Vagina (tissue), 2 donors: ENCODE data around the gene CYSRT1. TPM values are rescaled to one million over a fixed set of nuclear protein-coding genes. Genes with fewer than 3 reads are reported as not detected.

Experiments used
- DNase-seq, 2 donors: peaks; one replicate each; pipeline ENCODE4 v3.0.0-alpha.2; 2017; ENCODE audit errors: extremely low spot score in 2 of 2
- H3K27ac ChIP-seq: fragments of 200-600 bp; sonication (generic); one replicate; pipeline ENCODE4 v1.5.1; 2019
- H3K27me3 ChIP-seq: fragments of 200-600 bp; sonication (generic); one replicate; pipeline ENCODE4 v1.5.1; 2019
- H3K36me3 ChIP-seq, 2 donors: fragments of 200-600 bp; sonication (generic); one replicate each; pipeline ENCODE4 v1.5.1; 2017 to 2019
- H3K4me1 ChIP-seq: fragments of 200-600 bp; sonication (generic); one replicate; pipeline ENCODE4 v1.5.1; 2019
- H3K4me3 ChIP-seq, 2 donors: fragments of 200-600 bp; sonication (generic); 1 replicate in 1 of 2; 2 replicates in 1 of 2; pipeline ENCODE4 v1.5.1; 2016 to 2019
- H3K9me3 ChIP-seq: fragments of 200-600 bp; sonication (generic); one replicate; pipeline ENCODE4 v1.5.1; 2019
- POLR2A ChIP-seq, 2 donors: fragments of 450-650 bp; IDR thresholded peaks; one replicate each; pipeline ENCODE4 v1.6.1; 2017; ENCODE audit warnings: antibody characterized with exemption in 2 of 2, mild to moderate bottlenecking in 2 of 2, moderate library complexity in 2 of 2
- POLR2AphosphoS5 ChIP-seq, 2 donors: sonication (generic); formaldehyde crosslinking; IDR thresholded peaks; one replicate each; pipeline ENCODE4 v1.9.0; 2017; ENCODE audit warnings: antibody characterized with exemption in 2 of 2, mild to moderate bottlenecking in 2 of 2, low read depth in 1 of 2; ENCODE audit not compliant: insufficient read depth in 1 of 2
- intact Hi-C: fragments of 100-400 bp; cut with DNase I; formaldehyde crosslinking; loops from one replicate; pipeline ENCODE4 v1.15.1; 2023
- total RNA-seq: library from RNA; depleted of rRNA; stranded (reverse); fragments of >200 nt; gene quantifications from one replicate; pipeline ENCODE4 v1.2.3, GENCODE V29; 2016
- TF ChIP-seq, protein P1 (sequence below), 3 experiments: fragments of 450-650 bp in 2 of 3; fragments of 200-600 bp in 1 of 3; sonication (generic) in 1 of 3; IDR thresholded peaks; one replicate each; pipeline ENCODE4 v1.5.1; 2017 to 2019; ENCODE audit warnings: antibody characterized with exemption in 3 of 3, mild to moderate bottlenecking in 2 of 3, moderate library complexity in 2 of 3

CYSRT1 gene
- total RNA-seq, 1 donor from 2014 or later = 24.3 TPM

DNA sequence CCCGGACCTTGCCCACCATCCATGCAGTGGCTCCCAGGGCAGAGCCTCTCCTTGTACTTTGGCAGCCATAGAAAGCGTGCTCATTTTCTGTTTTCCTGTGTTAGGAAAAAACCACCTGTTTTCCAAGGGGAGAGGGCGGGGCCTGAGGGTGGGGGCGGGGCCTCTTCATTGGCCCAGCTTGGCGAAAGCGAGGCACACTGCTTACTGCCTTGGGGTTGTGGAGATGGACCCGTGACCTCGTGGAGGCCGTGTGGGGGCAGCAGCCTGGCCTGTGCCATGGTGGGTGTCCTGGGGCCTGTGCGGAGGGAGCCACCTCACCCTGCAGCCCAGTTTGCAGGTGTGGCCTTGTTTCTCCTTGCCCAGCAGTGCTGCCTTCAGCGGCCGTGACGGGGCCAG is 48.1 kb downstream of the CYSRT1 start:
- H3K36me3 ChIP-seq = peaks cover 0 to 12% of the 10 kb centered on the region in 2 donors
- no peak overlapping the region for H3K4me3 ChIP-seq
- no peaks in the 10 kb centered on the region for H3K9me3 ChIP-seq
- H3K4me1 ChIP-seq = peaks cover 44% of the 10 kb centered on the region
- TF ChIP-seq, protein P1, sequence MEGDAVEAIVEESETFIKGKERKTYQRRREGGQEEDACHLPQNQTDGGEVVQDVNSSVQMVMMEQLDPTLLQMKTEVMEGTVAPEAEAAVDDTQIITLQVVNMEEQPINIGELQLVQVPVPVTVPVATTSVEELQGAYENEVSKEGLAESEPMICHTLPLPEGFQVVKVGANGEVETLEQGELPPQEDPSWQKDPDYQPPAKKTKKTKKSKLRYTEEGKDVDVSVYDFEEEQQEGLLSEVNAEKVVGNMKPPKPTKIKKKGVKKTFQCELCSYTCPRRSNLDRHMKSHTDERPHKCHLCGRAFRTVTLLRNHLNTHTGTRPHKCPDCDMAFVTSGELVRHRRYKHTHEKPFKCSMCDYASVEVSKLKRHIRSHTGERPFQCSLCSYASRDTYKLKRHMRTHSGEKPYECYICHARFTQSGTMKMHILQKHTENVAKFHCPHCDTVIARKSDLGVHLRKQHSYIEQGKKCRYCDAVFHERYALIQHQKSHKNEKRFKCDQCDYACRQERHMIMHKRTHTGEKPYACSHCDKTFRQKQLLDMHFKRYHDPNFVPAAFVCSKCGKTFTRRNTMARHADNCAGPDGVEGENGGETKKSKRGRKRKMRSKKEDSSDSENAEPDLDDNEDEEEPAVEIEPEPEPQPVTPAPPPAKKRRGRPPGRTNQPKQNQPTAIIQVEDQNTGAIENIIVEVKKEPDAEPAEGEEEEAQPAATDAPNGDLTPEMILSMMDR (IDR thresholded peaks at IDR 0.05) = no peak
- TF ChIP-seq POLR2AphosphoS5 (IDR thresholded peaks at IDR 0.05; ENCODE audit: insufficient read depth in 1 of 2, low read depth in 1 of 2) = no peak
- TF ChIP-seq POLR2A (IDR thresholded peaks at IDR 0.05) = no peak
- no peaks in the 10 kb centered on the region for H3K27me3 ChIP-seq
- no peak overlapping the region for H3K27ac ChIP-seq
- peak in 1 of 2 donors; percentile 62 for DNase-seq
- intact Hi-C loops = no loop called here

DNA sequence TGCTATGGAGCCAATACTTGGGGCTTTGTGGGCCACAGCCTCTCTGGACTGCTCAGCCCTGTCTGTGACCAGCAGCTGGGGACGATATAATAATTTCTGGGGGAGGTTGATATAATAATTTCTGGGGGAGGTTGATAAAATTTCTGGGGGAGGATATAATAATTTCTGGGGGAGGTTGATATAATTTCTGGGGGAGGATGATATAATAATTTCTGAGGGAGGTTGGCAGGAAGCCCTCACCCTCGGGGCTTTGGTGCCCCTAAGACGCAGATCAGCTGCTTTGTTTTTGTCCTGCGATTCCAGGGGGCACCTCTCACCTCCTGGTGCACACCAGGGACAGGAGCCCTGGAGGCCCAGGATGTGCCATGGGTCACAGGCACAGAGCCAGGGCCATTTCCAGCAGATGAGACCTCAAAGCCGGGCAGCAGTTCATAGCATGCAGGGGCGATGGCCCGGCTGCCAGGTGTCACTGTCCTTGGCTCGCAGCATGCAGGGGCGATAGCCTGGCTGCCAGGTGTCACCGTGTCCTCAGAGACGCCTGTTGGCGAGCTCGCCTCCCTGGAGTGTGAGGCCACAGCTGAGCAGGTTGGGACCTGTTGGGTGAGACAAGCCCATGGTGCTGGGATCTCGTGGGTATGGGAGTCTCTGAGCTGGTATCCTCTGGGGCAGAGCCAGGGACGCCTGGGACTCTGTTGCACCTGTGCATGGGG is 48.8 kb downstream of the CYSRT1 start:
- no peak for DNase-seq
- Histone ChIP-seq H3K4me3 (no peak overlapping the region), H3K36me3 (peaks cover 0 to 11% of the 10 kb centered on the region in 2 donors), H3K27me3 (no peaks in the 10 kb centered on the region), H3K4me1 (peaks cover 46% of the 10 kb centered on the region), H3K27ac (no peak overlapping the region), H3K9me3 (no peaks in the 10 kb centered on the region)
- TF ChIP-seq POLR2A (IDR thresholded peaks at IDR 0.05) (no peak), POLR2AphosphoS5 (IDR thresholded peaks at IDR 0.05; ENCODE audit: insufficient read depth in 1 of 2, low read depth in 1 of 2) (no peak)
- TF ChIP-seq, protein P1 (IDR thresholded peaks at IDR 0.05) = no peak
- intact Hi-C loops = no loop called here

GRCh38 chr9:137275203-137275587 is 50.2 kb downstream of the CYSRT1 start:
- H3K27me3 ChIP-seq = no peaks in the 10 kb centered on the region
- H3K9me3 ChIP-seq = no peaks in the 10 kb centered on the region
- H3K36me3 ChIP-seq = peaks cover 0 to 11% of the 10 kb centered on the region in 2 donors
- H3K4me1 ChIP-seq = peaks cover 39% of the 10 kb centered on the region
- no peak overlapping the region for H3K27ac ChIP-seq
- no peak for DNase-seq
- intact Hi-C loops = no loop called here
- TF ChIP-seq POLR2A (IDR thresholded peaks at IDR 0.05) = no peak
- TF ChIP-seq, protein P1 (IDR thresholded peaks at IDR 0.05) = no peak
- TF ChIP-seq POLR2AphosphoS5 (IDR thresholded peaks at IDR 0.05; ENCODE audit: insufficient read depth in 1 of 2, low read depth in 1 of 2) = no peak
- no peak overlapping the region for H3K4me3 ChIP-seq

Other genes starting within 250 kb of the CYSRT1 start
- 301 TPM for gene PTGDS, start 247.7 kb upstream of the CYSRT1 start, total RNA-seq
- 2.0 TPM for gene LCNL1, start 242.2 kb upstream of the CYSRT1 start, total RNA-seq
- gene PAXX, start 232.8 kb upstream of the CYSRT1 start, total RNA-seq = 62.9 TPM
- gene CLIC3, start 228.6 kb upstream of the CYSRT1 start, total RNA-seq = 23.6 TPM
- 44.0 TPM for gene ABCA2, start 196.9 kb upstream of the CYSRT1 start, total RNA-seq
- not detected for gene FUT7, start 193.1 kb upstream of the CYSRT1 start, total RNA-seq
- 67.5 TPM for gene NPDC1, start 179.0 kb upstream of the CYSRT1 start, total RNA-seq
- 4.9 TPM for gene ENTPD2, start 171.1 kb upstream of the CYSRT1 start, total RNA-seq
- 2.7 TPM for gene SAPCD2, start 154.6 kb upstream of the CYSRT1 start, total RNA-seq
- gene UAP1L1, start 147.7 kb upstream of the CYSRT1 start, total RNA-seq = 13.3 TPM
- 34.1 TPM for gene MAN1B1, start 138.2 kb upstream of the CYSRT1 start, total RNA-seq
- gene DPP7, start 110.4 kb upstream of the CYSRT1 start, total RNA-seq = 152 TPM
- gene GRIN1, start 86.0 kb upstream of the CYSRT1 start, total RNA-seq = 0.74 TPM
- gene LRRC26, start 55.1 kb upstream of the CYSRT1 start, total RNA-seq = not detected
- not detected for gene TMEM210, start 53.1 kb upstream of the CYSRT1 start, total RNA-seq
- 30.0 TPM for gene ANAPC2, start 36.6 kb upstream of the CYSRT1 start, total RNA-seq
- 49.8 TPM for gene SSNA1, start 36.5 kb upstream of the CYSRT1 start, total RNA-seq
- gene TPRN, start 24.4 kb upstream of the CYSRT1 start, total RNA-seq = 6.9 TPM
- gene TMEM203, start 19.5 kb upstream of the CYSRT1 start, total RNA-seq = 24.6 TPM
- 12.0 TPM for gene NDOR1, start 19.5 kb upstream of the CYSRT1 start, total RNA-seq
- gene RNF208, start 2.9 kb upstream of the CYSRT1 start, total RNA-seq = 0.98 TPM
- 0.74 TPM for gene RNF224, start 2.3 kb downstream of the CYSRT1 start, total RNA-seq
- not detected for gene SLC34A3, start 5.7 kb downstream of the CYSRT1 start, total RNA-seq
- gene TUBB4B, start 16.1 kb downstream of the CYSRT1 start, total RNA-seq = 312 TPM
- not detected for gene STPG3, start 26.1 kb downstream of the CYSRT1 start, total RNA-seq
- 44.0 TPM for gene NELFB, start 30.2 kb downstream of the CYSRT1 start, total RNA-seq
- 13.0 TPM for gene TOR4A, start 52.6 kb downstream of the CYSRT1 start, total RNA-seq
- 29.5 TPM for gene NRARP, start 77.1 kb downstream of the CYSRT1 start, total RNA-seq
- 35.6 TPM for gene EXD3, start 198.0 kb downstream of the CYSRT1 start, total RNA-seq
- gene NOXA1, start 198.2 kb downstream of the CYSRT1 start, total RNA-seq = 2.9 TPM
- gene ENTPD8, start 216.2 kb downstream of the CYSRT1 start, total RNA-seq = not detected
- gene NSMF, start 234.2 kb downstream of the CYSRT1 start, total RNA-seq = 35.1 TPM